Neural progenitor cell (in vitro differentiated cells): ENCODE measurements around the gene PHACTR1.

Experiments
- CTCF ChIP-seq: fragments of 200-600 bp; sonication (generic); IDR thresholded peaks from 2 replicates; pipeline ENCODE4 v1.5.1; 2017; ENCODE audit warnings: antibody characterized with exemption, mild to moderate bottlenecking
- EZH2 ChIP-seq: fragments of 200-600 bp; sonication (generic); IDR thresholded peaks from 2 replicates; pipeline ENCODE4 v1.6.1; 2017; ENCODE audit warnings: antibody characterized with exemption, mild to moderate bottlenecking, moderate library complexity
- EZH2phosphoT487 ChIP-seq: fragments of 200-600 bp; sonication (generic); IDR thresholded peaks from 2 replicates; pipeline ENCODE4 v1.6.1; 2017; ENCODE audit warnings: antibody characterized with exemption

GRCh38 chr6:12827921-12828320 lies 111.4 kb downstream of the PHACTR1 start:
- TF ChIP-seq CTCF = no peak
- TF ChIP-seq EZH2 = no peak
- no peak for TF ChIP-seq EZH2phosphoT487
